PFSK-1 (cell line): Measurements from ENCODE around the gene TICAM1.

ENCODE experiments used
- FOXP2 ChIP-seq: optimal IDR thresholded peaks from 2 replicates; pipeline ENCODE3; 2011; ENCODE audit warnings: borderline replicate concordance, control low read depth, inconsistent platforms; ENCODE audit not compliant: insufficient read depth; ENCODE audit errors: extremely low read length, extremely low read depth
- POLR2AphosphoS5 ChIP-seq: IDR thresholded peaks from 2 replicates; pipeline ENCODE4 v1.6.1; 2012; ENCODE audit warnings: low read depth, mild to moderate bottlenecking, control low read depth, low read length, moderate library complexity
- SIN3A ChIP-seq: IDR thresholded peaks from 2 replicates; pipeline ENCODE4 v1.6.1; 2012; ENCODE audit warnings: mild to moderate bottlenecking, low read length, moderate library complexity, borderline replicate concordance; ENCODE audit not compliant: insufficient read depth
- TAF1 ChIP-seq: IDR thresholded peaks from 2 replicates; pipeline ENCODE4 v1.6.1; 2012; ENCODE audit warnings: low read length, control low read depth, borderline replicate concordance; ENCODE audit not compliant: insufficient read depth
- TF ChIP-seq, protein P1 (sequence below), 2 experiments: IDR thresholded peaks; 2 replicates each; pipeline versions ENCODE4 v1.6.1 to v1.8.0; 2011 to 2012; ENCODE audit warnings: low read depth in 2 of 2, low read length in 2 of 2, control low read depth in 1 of 2, inconsistent platforms in 1 of 2, mild to moderate bottlenecking in 1 of 2, moderate library complexity in 1 of 2; ENCODE audit not compliant: insufficient read depth in 1 of 2

Gene TICAM1

GRCh38 chr19:4873930-4874329 lies 42.4 kb upstream of the TICAM1 start:
- TF ChIP-seq SIN3A = no peak
- no peak for TF ChIP-seq TAF1
- no peak for TF ChIP-seq POLR2AphosphoS5

DNA sequence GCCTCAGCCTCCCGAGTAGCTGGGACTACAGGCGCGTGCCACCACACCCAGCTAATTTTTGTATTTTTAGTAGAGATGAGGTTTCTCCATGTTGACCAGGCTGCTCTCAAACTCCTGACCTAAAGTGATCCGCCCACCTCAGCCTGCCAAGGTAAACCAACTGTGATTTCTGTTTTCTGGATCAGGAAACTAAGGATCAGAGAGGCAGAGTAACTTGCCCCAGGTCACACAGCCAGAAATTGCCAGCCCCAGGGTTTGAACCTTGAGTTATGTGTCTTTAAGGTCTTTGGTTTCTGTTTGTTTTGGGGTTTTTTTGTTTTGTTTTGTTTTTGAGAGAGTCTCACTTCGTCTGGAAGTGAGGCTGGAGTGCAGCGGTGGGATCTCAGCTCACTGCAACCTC lies 40.2 kb upstream of the TICAM1 start:
- TF ChIP-seq FOXP2 (no peak), POLR2AphosphoS5 (no peak), TAF1 (no peak), SIN3A (no peak)
- TF ChIP-seq, protein P1, sequence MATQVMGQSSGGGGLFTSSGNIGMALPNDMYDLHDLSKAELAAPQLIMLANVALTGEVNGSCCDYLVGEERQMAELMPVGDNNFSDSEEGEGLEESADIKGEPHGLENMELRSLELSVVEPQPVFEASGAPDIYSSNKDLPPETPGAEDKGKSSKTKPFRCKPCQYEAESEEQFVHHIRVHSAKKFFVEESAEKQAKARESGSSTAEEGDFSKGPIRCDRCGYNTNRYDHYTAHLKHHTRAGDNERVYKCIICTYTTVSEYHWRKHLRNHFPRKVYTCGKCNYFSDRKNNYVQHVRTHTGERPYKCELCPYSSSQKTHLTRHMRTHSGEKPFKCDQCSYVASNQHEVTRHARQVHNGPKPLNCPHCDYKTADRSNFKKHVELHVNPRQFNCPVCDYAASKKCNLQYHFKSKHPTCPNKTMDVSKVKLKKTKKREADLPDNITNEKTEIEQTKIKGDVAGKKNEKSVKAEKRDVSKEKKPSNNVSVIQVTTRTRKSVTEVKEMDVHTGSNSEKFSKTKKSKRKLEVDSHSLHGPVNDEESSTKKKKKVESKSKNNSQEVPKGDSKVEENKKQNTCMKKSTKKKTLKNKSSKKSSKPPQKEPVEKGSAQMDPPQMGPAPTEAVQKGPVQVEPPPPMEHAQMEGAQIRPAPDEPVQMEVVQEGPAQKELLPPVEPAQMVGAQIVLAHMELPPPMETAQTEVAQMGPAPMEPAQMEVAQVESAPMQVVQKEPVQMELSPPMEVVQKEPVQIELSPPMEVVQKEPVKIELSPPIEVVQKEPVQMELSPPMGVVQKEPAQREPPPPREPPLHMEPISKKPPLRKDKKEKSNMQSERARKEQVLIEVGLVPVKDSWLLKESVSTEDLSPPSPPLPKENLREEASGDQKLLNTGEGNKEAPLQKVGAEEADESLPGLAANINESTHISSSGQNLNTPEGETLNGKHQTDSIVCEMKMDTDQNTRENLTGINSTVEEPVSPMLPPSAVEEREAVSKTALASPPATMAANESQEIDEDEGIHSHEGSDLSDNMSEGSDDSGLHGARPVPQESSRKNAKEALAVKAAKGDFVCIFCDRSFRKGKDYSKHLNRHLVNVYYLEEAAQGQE (IDR thresholded peaks at IDR 0.05; ENCODE audit: insufficient read depth in 1 of 2, low read depth in 2 of 2, low read length in 2 of 2) = no peak

GRCh38 chr19:4870025-4870700 lies 38.7 kb upstream of the TICAM1 start:
- TF ChIP-seq, protein P1 (IDR thresholded peaks at IDR 0.05; ENCODE audit: insufficient read depth in 1 of 2, low read depth in 2 of 2, low read length in 2 of 2) = peak; percentile 17 to 37; a peak in 1 of 4 replicates
- TF ChIP-seq SIN3A (no peak), TAF1 (no peak), POLR2AphosphoS5 (no peak), FOXP2 (peak; percentile 38)

DNA sequence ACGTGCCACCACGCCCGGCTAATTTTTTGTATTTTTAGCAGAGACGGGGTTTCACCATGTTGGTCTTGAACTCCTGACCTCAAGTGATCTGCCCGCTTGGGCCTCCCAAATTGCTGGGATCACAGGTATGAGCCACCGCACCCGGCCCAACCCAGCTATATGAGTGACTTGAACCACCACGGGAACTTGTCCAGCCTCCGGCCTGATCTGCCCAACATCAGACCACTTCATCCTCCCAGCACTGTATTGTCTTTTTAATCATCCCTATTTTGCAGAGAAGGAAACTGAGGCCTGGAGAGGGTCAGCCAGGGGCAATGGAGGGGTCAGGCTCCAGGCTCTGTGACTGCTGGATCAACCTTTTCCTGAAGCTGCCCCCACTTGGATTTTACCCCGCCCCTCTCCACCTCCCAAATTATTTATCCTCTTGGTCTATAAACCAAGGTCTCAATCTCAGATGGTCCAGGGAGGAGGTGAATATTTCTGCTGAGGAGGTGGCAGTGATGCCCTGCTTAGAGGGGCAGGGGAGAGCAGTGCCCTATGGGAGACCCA lies 36.8 kb upstream of the TICAM1 start:
- TF ChIP-seq FOXP2 = no peak
- TF ChIP-seq TAF1 = no peak
- TF ChIP-seq SIN3A = no peak
- TF ChIP-seq POLR2AphosphoS5 = no peak
- TF ChIP-seq, protein P1 (IDR thresholded peaks at IDR 0.05; ENCODE audit: insufficient read depth in 1 of 2, low read depth in 2 of 2, low read length in 2 of 2) = no peak

DNA sequence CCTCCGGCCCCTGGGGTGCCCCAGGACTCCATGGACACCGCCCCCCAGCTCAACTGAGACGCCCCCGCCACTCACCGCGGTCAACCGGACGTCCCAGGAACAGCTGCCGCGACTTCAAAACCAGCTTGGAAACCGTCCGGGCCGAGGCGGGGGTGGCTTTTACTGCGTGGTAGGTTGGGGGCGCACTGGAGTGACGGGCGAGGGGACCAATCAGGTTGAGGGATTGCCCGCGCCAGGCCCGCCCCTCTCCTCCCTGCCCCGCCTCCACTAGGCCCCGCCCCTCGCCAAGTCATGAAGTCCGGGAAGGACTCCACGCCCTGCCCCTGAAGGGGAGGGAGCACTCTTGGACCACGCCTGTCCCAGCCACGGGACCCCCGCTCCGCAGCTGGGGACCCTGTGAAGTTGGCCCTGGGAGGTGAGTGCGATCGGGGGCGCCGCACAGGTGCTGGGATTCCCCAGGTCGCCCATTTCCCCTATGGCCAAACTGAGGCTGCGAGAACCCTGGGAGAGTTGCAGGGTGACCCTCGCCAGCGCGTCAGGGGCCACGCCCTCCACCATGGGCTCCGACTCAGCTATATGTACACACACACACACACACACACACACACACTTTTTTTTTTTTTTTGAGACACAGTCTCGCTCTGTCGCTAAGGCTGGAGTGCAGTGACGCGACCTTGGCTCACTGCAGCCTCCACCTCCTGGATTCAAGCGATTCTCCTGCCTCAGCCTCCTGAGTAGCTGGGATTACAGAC lies 36.2 kb upstream of the TICAM1 start, which contains the start of gene PLIN3:
Gene PLIN3, minus strand, starts transcription at position 134 of the 752 bp plus-strand sequence. CDS start 6,273 bp downstream, outside the sequence.
- TF ChIP-seq POLR2AphosphoS5 (peak; percentile 61), TAF1 (0 out of 2 replicates have a peak, but pooled peaks have one; percentile 41), SIN3A (peak; percentile 54; the same call in 1 of the 2 replicates), FOXP2 (no peak)
- TF ChIP-seq, protein P1 (IDR thresholded peaks at IDR 0.05; ENCODE audit: insufficient read depth in 1 of 2, low read depth in 2 of 2, low read length in 2 of 2) = no peak
